Endothelial cell of umbilical vein (primary cell): Measurements from ENCODE around the gene UBE2E1. TPM values are rescaled to one million over a fixed set of nuclear protein-coding genes. Genes with fewer than 3 reads are reported as not detected.

ENCODE experiments used
- BruUV-seq: library from RNA; stranded (reverse); fragments of 400-500 nt; replicated peaks from 2 replicates; lab custom pipeline; 2021; lab: Mats Ljungman, UMichigan
- CTCF ChIA-PET: fragments of 300-600, 350-600 bp; sonication (Branson Sonifier 250); formaldehyde crosslinking; loops from one replicate; lab custom pipeline; 2021; ENCODE audit warnings: antibody characterized with exemption, inconsistent platforms; lab: Charles Lee
- POLR2A ChIA-PET: fragments of 300-600, 350-600 bp; sonication (Branson Sonifier 250); formaldehyde crosslinking; loops from one replicate; lab custom pipeline; 2021; ENCODE audit warnings: antibody characterized with exemption, inconsistent platforms; lab: Charles Lee
- DNase-seq: peaks from one replicate; pipeline ENCODE4 v3.0.0-alpha.2; 2011; ENCODE audit warnings: low read depth, low spot score
- FAIRE-seq: peaks from 2 replicates; lab custom pipeline; 2011; peaks lifted over from hg19 to GRCh38; lab: Jason Lieb, UNC
- H2AFZ ChIP-seq: 2 replicates; pipeline ENCODE4 v1.6.0; 2012; ENCODE audit warnings: low read depth, low read length, control low read depth, inconsistent platforms
- H3K27ac ChIP-seq: 2 replicates; pipeline ENCODE4 v1.5.1; 2011; ENCODE audit warnings: low read depth, mild to moderate bottlenecking, control low read depth, low read length, moderate library complexity; ENCODE audit not compliant: insufficient read depth
- H3K27me3 ChIP-seq, 2 experiments: 2 replicates each; pipeline versions ENCODE4 v1.6.0 to v1.6.1; 2011; ENCODE audit warnings: low read length in 2 of 2, mixed read lengths in 1 of 2; ENCODE audit not compliant: control insufficient read depth in 2 of 2, insufficient read depth in 2 of 2
- H3K36me3 ChIP-seq, 2 experiments: 2 replicates in 1 of 2; 3 replicates in 1 of 2; pipeline ENCODE4 v1.5.1; 2011; ENCODE audit warnings: low read length in 2 of 2, mild to moderate bottlenecking in 1 of 2, moderate library complexity in 1 of 2; ENCODE audit not compliant: control insufficient read depth in 2 of 2, insufficient read depth in 2 of 2; ENCODE audit errors: extremely low read depth in 1 of 2
- H3K4me1 ChIP-seq: 3 replicates; pipeline ENCODE4 v1.5.1; 2011; ENCODE audit warnings: mild to moderate bottlenecking, low read length; ENCODE audit not compliant: control insufficient read depth, insufficient read depth; ENCODE audit errors: extremely low read depth
- H3K4me2 ChIP-seq: 2 replicates; pipeline ENCODE4 v1.6.1; 2011; ENCODE audit warnings: low read length, control low read depth, mixed read lengths; ENCODE audit not compliant: insufficient read depth
- H3K4me3 ChIP-seq, 3 experiments: fragments of 200-600 bp in 1 of 3; sonication (generic), shearing (Covaris generic) in 1 of 3; replicated peaks in 1 of 3; 2 replicates each; pipeline ENCODE4 v1.5.1; 2011 to 2016; ENCODE audit warnings: control low read depth in 3 of 3, low read length in 3 of 3, mild to moderate bottlenecking in 2 of 3, inconsistent platforms in 1 of 3, low read depth in 1 of 3, moderate library complexity in 1 of 3; ENCODE audit not compliant: insufficient read depth in 1 of 3
- H3K79me2 ChIP-seq: 2 replicates; pipeline ENCODE4 v1.6.0; 2012; ENCODE audit warnings: low read length, inconsistent platforms; ENCODE audit not compliant: control insufficient read depth, insufficient read depth
- H3K9ac ChIP-seq: replicated peaks from 2 replicates; pipeline ENCODE3; 2011; ENCODE audit warnings: low read length, control low read depth; ENCODE audit not compliant: insufficient read depth; ENCODE audit errors: extremely low read depth
- H3K9me1 ChIP-seq: replicated peaks from 3 replicates; pipeline ENCODE4 v1.6.0; 2011; ENCODE audit warnings: mild to moderate bottlenecking, low read length; ENCODE audit not compliant: control insufficient read depth, insufficient read depth; ENCODE audit errors: extremely low read depth
- H3K9me3 ChIP-seq: replicated peaks from 2 replicates; pipeline ENCODE4 v1.5.1; 2012; ENCODE audit warnings: low read length, inconsistent platforms; ENCODE audit not compliant: control insufficient read depth, insufficient read depth
- H4K20me1 ChIP-seq: replicated peaks from 2 replicates; pipeline ENCODE3; 2011; ENCODE audit warnings: mild to moderate bottlenecking, low read length; ENCODE audit not compliant: control insufficient read depth, insufficient read depth; ENCODE audit errors: extremely low read depth
- CTCF ChIP-seq, 2 donors: IDR thresholded peaks; 1 replicate in 1 of 2; 2 replicates in 1 of 2; pipeline ENCODE4 v1.5.1; 2011; ENCODE audit warnings: low read length in 2 of 2, mild to moderate bottlenecking in 2 of 2, moderate library complexity in 2 of 2, control low read depth in 1 of 2, inconsistent platforms in 1 of 2, low read depth in 1 of 2; ENCODE audit not compliant: insufficient read depth in 1 of 2; ENCODE audit errors: extremely low read depth in 1 of 2
- EZH2 ChIP-seq: IDR thresholded peaks from 2 replicates; pipeline ENCODE4 v1.6.1; 2012; ENCODE audit warnings: borderline replicate concordance, low read depth, mild to moderate bottlenecking, moderate library complexity, low read length, inconsistent platforms; ENCODE audit not compliant: severe bottlenecking
- FOS ChIP-seq: IDR thresholded peaks from 2 replicates; pipeline ENCODE4 v1.6.1; 2011; ENCODE audit warnings: mild to moderate bottlenecking, low read length, moderate library complexity, borderline replicate concordance; ENCODE audit not compliant: insufficient read depth
- GATA2 ChIP-seq: IDR thresholded peaks from 2 replicates; pipeline ENCODE4 v1.7.0; 2011; ENCODE audit warnings: low read depth, mild to moderate bottlenecking, moderate library complexity, mixed read lengths, low read length; ENCODE audit not compliant: insufficient read length, insufficient read depth
- JUN ChIP-seq: IDR thresholded peaks from 2 replicates; pipeline ENCODE4 v1.6.1; 2011; ENCODE audit warnings: borderline replicate concordance, low read depth; ENCODE audit not compliant: insufficient read length, insufficient read depth
- MAX ChIP-seq: IDR thresholded peaks from 2 replicates; pipeline ENCODE4 v1.6.1; 2011; ENCODE audit not compliant: insufficient read depth, insufficient read length
- MYC ChIP-seq: IDR thresholded peaks from one replicate; pipeline ENCODE4 v1.6.1; 2011; ENCODE audit warnings: mild to moderate bottlenecking, low read depth, low read length
- POLR2A ChIP-seq: IDR thresholded peaks from 2 replicates; pipeline ENCODE4 v1.6.1; 2012; ENCODE audit warnings: low read depth, mild to moderate bottlenecking, control low read depth, low read length
- POLR2AphosphoS5 ChIP-seq: IDR thresholded peaks from 2 replicates; pipeline ENCODE4 v1.6.1; 2012; ENCODE audit warnings: low read depth, mild to moderate bottlenecking, control low read depth, low read length, moderate library complexity; ENCODE audit not compliant: insufficient read depth
- dilution Hi-C: fragments of 300-500 bp; cut with MboI; formaldehyde crosslinking; loops from one replicate; pipeline ENCODE4 v1.15.0; 2019; ENCODE audit warnings: low sequenced_read_pairs; ENCODE audit not compliant: extremely low pct_ligation_motif_present
- intact Hi-C: fragments of 100-400 bp; cut with micrococcal nuclease; formaldehyde crosslinking; loops from one replicate; pipeline ENCODE4 v1.10.0; 2022
- polyA plus RNA-seq, 4 experiments: library from polyadenylated mRNA; depleted of rRNA in 3 of 4; stranded (reverse) in 3 of 4; unstranded in 1 of 4; fragments of >200 nt; gene quantifications; 2 replicates each; pipeline versions ENCODE4 v1.2.1 to v1.2.3, GENCODE V29; 2011 to 2012; ENCODE audit warnings: missing spikeins in 1 of 4
- total RNA-seq: library from RNA; stranded (reverse); gene quantifications from 2 replicates; pipeline ENCODE4 v1.2.3, GENCODE V29; 2021

Gene UBE2E1
- total and polyA plus RNA-seq, 2 donors (not counting 3 experiments of a cell fraction or from before 2014, with no cell fraction given) = 72.7 to 114 TPM

- DNase-seq (no peak), FAIRE-seq (no peak)
- Histone ChIP-seq H3K4me2 (no peak overlapping the region), H3K27ac (no peak overlapping the region), H3K9me1 (no peaks in the 10 kb centered on the region), H3K9me3 (no peaks in the 10 kb centered on the region), H3K79me2 (peaks cover 76% of the 10 kb centered on the region), H3K36me3 (no peaks in the 10 kb centered on the region), H4K20me1 (peaks cover 14% of the 10 kb centered on the region), H3K9ac (no peak overlapping the region), H3K4me1 (peaks cover 3% of the 10 kb centered on the region), H2AFZ (no peak overlapping the region), H3K27me3 (no peaks in the 10 kb centered on the region), H3K4me3 (no peak overlapping the region)
- no peak for TF ChIP-seq EZH2
- no peak for TF ChIP-seq CTCF (IDR thresholded peaks at IDR 0.05; ENCODE audit: extremely low read depth in 1 of 2, insufficient read depth in 1 of 2, low read depth in 1 of 2, low read length in 2 of 2)
- no peak for TF ChIP-seq JUN
- no peak for TF ChIP-seq FOS
- no peak for TF ChIP-seq POLR2A
- TF ChIP-seq GATA2 = no peak
- TF ChIP-seq MAX = no peak
- TF ChIP-seq MYC = no peak
- no peak for TF ChIP-seq POLR2AphosphoS5
- POLR2A ChIA-PET = no interaction called here
- CTCF ChIA-PET = interaction anchor here (0.9 to 2.7 kb wide), 4 partner anchors 14 to 637 kb away, joined by 3 to 9 read pairs (median 6); no protein-coding TSS in a partner anchor
- dilution Hi-C loops (no loop called here), intact Hi-C loops (no loop called here)
- BruUV-seq = no TSS peak
These were observed 20.0 kb downstream of the UBE2E1 start for GRCh38 chr3:23825802-23826201.
